DMS53 treated with DMSO at 0.1 percent for 48 hours (cell line): ENCODE data around the gene TMPRSS11F.
"Not testable (repeated sequence)": the region's sequence is repeated elsewhere in the genome, so short reads cannot be mapped to it uniquely, and the experiment has no call there.

Source experiments
- DNase-seq: peaks from one replicate; lab custom pipeline; 2025; ENCODE audit not compliant: unreplicated experiment; lab: John Stamatoyannopoulos, UW

The TMPRSS11F gene

GRCh38 chr4:68129793-68130192 lies at the start of gene TMPRSS11F:
Gene TMPRSS11F (minus strand): TSS chr4:68129869. CDS start chr4:68129820, 49 bp downstream.
- peak; percentile 64 for DNase-seq

GRCh38 chr4:68176904-68177303 lies 47.2 kb upstream of the TMPRSS11F start:
- no peak for DNase-seq

- no peak for DNase-seq
These were observed 46.8 kb upstream of the TMPRSS11F start for GRCh38 chr4:68176500-68176899.

DNA sequence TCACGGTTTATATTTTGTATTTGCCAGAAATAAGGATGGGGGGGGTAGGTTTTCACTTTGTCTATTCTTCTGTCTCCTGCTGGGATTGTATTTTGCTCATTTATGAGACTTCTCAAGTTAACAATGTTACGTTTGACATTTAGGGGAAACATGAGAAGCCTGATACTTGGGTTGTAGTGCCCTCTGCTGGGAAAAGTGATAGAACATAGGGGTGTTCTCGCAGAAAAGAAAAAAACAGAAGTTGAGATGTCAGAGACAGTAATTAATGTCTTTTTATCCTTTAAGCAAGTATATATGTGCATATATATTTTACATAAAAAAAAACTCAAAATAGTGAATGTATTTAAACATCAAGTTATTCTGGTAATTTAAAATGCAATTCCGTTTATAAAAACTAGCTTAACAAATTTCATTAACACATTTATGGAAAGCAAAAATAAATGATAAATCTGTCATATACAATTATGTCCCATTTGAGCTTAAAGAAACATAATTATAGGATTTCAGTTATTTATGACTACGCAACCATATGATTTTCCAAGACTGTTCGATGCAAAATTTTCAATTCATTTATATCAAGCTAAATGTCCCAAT lies 46.0 kb upstream of the TMPRSS11F start:
- DNase-seq: peak; percentile 42

DNA sequence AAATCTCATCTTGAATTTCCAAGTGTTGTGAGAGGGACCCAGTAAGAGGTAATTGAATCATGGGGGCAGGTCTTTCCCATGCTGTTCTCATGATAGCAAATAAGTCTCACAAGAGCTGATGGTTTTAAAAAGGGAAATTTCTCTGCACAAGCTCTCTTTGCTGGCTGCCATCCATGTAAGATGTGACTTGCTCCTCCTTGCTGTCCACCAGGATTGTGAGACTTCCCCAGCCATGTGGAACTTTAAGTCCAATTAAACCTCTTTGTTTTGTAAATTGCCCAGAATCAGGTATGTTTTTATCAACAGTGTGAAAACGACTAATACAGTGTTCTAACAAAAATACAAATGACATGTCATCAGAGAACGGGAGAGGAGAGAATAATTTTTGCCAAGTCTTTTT lies 44.7 kb upstream of the TMPRSS11F start:
- DNase-seq: not testable (repeated sequence)

- not testable (repeated sequence) for DNase-seq
These were observed 42.5 kb upstream of the TMPRSS11F start for GRCh38 chr4:68172147-68172546.

GRCh38 chr4:68167706-68168105 lies 38.0 kb upstream of the TMPRSS11F start:
- no peak for DNase-seq

DNA sequence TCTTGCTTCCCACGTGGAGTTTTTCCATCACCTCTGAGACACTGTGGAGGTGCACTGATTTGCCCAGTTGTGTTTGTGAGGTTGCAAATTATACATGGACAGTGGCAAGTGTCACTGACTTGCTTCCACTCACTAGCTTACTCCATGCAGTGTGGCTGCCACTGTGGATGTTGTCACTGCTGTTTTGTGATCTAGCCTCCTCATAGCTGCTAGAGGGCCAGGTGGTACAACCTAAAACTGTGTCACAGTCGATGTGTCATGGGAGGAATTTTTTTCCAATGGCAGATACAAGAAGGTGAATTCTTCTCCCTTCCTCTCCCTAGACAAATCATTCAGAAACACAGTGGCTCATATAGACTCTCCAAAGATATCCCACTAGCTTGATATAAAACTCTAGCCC lies 37.5 kb upstream of the TMPRSS11F start:
- no peak for DNase-seq

GRCh38 chr4:68163754-68164153 lies 34.1 kb upstream of the TMPRSS11F start:
- DNase-seq: no peak

GRCh38 chr4:68162196-68162595 lies 32.5 kb upstream of the TMPRSS11F start:
- DNase-seq: no peak

- DNase-seq: peak; percentile 22
These were observed 22.7 kb upstream of the TMPRSS11F start for GRCh38 chr4:68152411-68152810.

DNA sequence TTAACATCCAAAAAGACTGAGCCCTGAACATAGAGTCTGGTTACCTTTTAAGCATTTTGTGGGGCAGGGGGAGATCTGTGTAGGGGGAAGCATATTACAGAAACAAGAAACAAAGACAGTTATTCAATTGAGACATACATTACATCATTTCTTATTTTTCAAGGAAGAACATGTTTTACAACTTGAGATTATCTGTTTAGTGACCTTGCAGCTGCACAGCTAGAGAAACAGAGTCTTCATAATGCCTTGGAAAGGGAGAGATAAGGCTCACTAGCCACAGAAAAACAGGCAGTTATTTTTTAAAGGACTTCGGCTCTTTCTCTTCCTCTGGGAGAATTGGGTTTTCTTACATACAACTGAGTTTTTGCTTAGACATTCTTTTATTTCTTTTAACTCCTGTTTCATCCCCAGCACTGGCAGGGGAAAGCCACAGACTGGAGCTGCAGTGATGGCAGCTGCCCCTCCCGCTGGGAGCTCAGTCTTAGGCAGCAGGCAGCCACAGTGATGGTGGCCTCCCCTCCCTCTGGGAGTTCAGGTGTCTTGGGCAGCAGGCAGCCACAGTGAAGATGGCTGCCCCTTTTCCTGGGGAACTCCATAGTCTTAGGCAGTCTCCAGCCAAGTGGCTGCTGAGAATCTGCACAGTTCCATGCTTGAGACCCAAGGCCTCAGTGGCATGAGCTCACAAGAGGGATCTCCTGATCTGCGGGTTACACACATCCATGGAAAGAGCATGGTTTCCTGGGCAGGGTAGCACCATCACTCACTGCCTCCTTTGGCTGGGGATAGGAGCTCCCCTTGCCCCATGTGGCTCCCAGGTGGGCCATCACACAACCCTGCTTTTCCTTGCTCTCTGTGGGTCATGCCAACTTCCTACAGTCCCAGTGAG lies 19.4 kb upstream of the TMPRSS11F start:
- DNase-seq: no peak

DNA sequence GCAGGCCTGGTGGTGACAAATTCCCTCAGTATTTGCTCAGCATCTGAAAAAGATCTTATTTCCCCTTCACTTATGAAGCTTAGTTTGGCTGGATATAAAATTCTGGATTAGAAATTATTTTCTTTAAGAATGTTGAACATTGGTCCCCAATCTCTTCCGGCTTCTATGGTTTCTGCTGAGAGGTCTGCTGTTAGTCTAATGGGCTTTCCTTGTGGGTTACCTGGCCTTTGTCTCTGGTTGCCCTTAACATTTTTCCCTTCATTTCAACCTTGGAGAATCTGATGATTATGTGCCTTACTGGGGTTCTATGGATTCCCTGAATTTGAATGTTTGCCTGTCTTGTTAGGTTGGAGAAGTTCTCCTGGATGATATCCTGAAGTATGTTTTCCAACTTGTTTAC lies 17.4 kb upstream of the TMPRSS11F start:
- DNase-seq: no peak

- no peak for DNase-seq
These were observed 15.6 kb upstream of the TMPRSS11F start for GRCh38 chr4:68145261-68145660.

- DNase-seq: no peak
These were observed 12.2 kb upstream of the TMPRSS11F start for GRCh38 chr4:68141852-68142251.

DNA sequence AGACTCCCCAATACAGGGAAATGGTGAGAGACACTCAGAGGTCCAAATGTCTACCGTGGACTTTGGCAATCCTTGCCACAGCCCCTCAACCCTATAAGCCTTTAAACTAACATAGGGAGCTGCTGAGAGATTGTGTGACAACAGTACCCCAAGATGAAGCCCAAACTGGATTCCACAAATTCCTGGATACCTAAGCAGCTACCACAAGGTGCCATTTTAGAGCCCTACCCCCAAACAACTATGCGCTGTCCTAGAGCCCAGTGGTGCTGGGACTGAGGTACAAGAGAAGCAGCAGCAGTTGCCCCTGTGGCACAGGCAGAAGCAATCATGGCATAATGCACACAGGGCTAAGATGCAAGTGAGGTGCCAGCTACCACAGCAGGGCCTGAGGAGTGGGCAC lies 2.7 kb upstream of the TMPRSS11F start:
- DNase-seq: no peak

DNA sequence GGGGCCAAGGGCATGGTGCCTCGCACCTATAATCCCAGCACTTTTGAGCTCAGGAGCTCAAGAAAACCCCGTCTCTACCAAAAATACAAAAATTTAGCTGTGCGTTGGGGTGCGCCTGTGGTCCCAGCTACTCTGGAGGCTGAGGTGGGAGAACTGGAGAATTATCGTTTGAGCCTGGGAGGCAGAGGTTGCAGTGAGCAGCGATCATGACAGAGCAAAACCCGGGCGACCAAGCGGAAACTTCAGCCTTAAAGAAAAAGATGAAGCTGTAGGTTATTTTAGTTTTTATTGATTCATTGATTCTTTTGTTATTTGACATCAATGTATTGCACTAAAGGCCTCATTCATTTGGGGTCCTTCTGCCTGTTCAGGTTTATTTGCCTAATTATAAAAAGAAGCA lies 5.4 kb downstream of the TMPRSS11F start:
- DNase-seq: no peak

DNA sequence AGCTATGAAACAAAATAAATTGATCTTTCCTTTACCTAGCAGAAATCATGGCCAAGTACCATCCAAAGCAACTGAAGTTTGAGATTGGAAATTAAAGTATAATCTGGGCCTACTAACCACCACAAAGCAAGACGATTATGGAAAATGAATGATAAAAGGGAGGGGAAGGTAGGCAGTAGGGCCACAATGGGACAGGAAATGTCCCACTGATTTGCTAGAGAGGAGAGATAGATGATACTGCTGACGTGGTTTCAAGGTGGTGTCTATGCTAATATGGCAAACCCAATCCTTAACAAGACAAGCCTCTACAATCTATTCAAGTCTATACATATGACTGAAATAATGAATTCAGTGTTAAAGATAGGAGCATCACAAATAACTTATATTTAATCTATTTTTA lies 6.1 kb downstream of the TMPRSS11F start:
- no peak for DNase-seq

- no peak for DNase-seq
These were observed 9.7 kb downstream of the TMPRSS11F start for GRCh38 chr4:68119921-68120320.

- DNase-seq: no peak
These were observed 19.2 kb downstream of the TMPRSS11F start for GRCh38 chr4:68110441-68110840.

- no peak for DNase-seq
These were observed 19.8 kb downstream of the TMPRSS11F start for GRCh38 chr4:68109868-68110267.

GRCh38 chr4:68082758-68083157 lies 46.9 kb downstream of the TMPRSS11F start:
- DNase-seq: no peak
